Subcutaneous abdominal adipose tissue (tissue), 5 donors: ENCODE data around the gene PYGO2.

Experiments
- H3K27ac ChIP-seq: one replicate; pipeline ENCODE4 v1.7.0; 2013; ENCODE audit warnings: low read depth, mild to moderate bottlenecking, inconsistent platforms, low read length, moderate library complexity
- H3K27me3 ChIP-seq, 5 donors: one replicate each; pipeline ENCODE4 v1.7.0; 2013; ENCODE audit warnings: low read length in 5 of 5, inconsistent platforms in 1 of 5; ENCODE audit not compliant: control insufficient read depth in 5 of 5, insufficient read depth in 4 of 5
- H3K36me3 ChIP-seq, 5 donors: one replicate each; pipeline ENCODE4 v1.7.0; 2013; ENCODE audit warnings: low read length in 5 of 5; ENCODE audit not compliant: control insufficient read depth in 5 of 5, insufficient read depth in 5 of 5
- H3K4me1 ChIP-seq, 5 donors: one replicate each; pipeline ENCODE4 v1.7.0; 2013; ENCODE audit warnings: low read length in 5 of 5, mild to moderate bottlenecking in 3 of 5, moderate library complexity in 1 of 5; ENCODE audit not compliant: control insufficient read depth in 5 of 5, insufficient read depth in 5 of 5
- H3K4me3 ChIP-seq, 5 donors: one replicate each; pipeline ENCODE4 v1.7.0; 2013; ENCODE audit warnings: low read length in 5 of 5, low read depth in 1 of 5
- H3K9ac ChIP-seq, 5 donors: one replicate each; pipeline ENCODE4 v1.7.0; 2013; ENCODE audit warnings: low read length in 5 of 5, mild to moderate bottlenecking in 4 of 5, moderate library complexity in 3 of 5
- H3K9me3 ChIP-seq, 5 donors: one replicate each; pipeline ENCODE4 v1.7.0; 2013; ENCODE audit warnings: low read length in 5 of 5; ENCODE audit not compliant: control insufficient read depth in 5 of 5
- donor health status: healthy.
- donor health status: healthy.
- donor health status: healthy.
- donor health status: healthy.
- donor health status: healthy.

PYGO2 gene

GRCh38 chr1:154957091-154957657, 4.4 kb downstream of the PYGO2 start:
- Histone ChIP-seq H3K9me3 (no peaks in the 10 kb centered on the region), H3K4me3 (peak overlapping the region in 2 of 5 donors; percentile 70 to 84), H3K4me1 (peaks cover 20 to 75% (median 62%) of the 10 kb centered on the region in 5 donors), H3K27ac (peak overlapping the region; percentile 35), H3K9ac (peak overlapping the region in 2 of 5 donors; percentile 73 to 80), H3K27me3 (no peaks in the 10 kb centered on the region), H3K36me3 (peaks cover 0 to 21% (median 16%) of the 10 kb centered on the region in 5 donors)

- Histone ChIP-seq H3K36me3 (peaks cover 0 to 24% (median 16%) of the 10 kb centered on the region in 5 donors), H3K9me3 (no peaks in the 10 kb centered on the region), H3K4me3 (peak overlapping the region; percentile 70 to 84 (median 80)), H3K4me1 (peaks cover 23 to 75% (median 66%) of the 10 kb centered on the region in 5 donors), H3K27ac (peak overlapping the region; percentile 35), H3K9ac (peak overlapping the region in 4 of 5 donors; percentile 54 to 80 (median 74)), H3K27me3 (no peaks in the 10 kb centered on the region)
These were observed 5.0 kb downstream of the PYGO2 start for GRCh38 chr1:154956544-154956941.

- H3K36me3 ChIP-seq = peaks cover 0 to 30% (median 20%) of the 10 kb centered on the region in 5 donors
- peak within 1 kb of the TSS; percentile 70 to 84 (median 80) for H3K4me3 ChIP-seq
- H3K9ac ChIP-seq = peak within 1 kb of the TSS; percentile 16 to 80 (median 73)
- no peaks in the 10 kb centered on the region for H3K27me3 ChIP-seq
- H3K27ac ChIP-seq = peak within 1 kb of the TSS; percentile 35
- no peaks in the 10 kb centered on the region for H3K9me3 ChIP-seq
- peaks cover 22 to 71% (median 63%) of the 10 kb centered on the region in 5 donors for H3K4me1 ChIP-seq
These were observed 5.7 kb downstream of the PYGO2 start, which contains the start of gene PBXIP1 for GRCh38 chr1:154955718-154956543. TSS of gene PBXIP1 (minus strand) at chr1:154956099. CDS start at chr1:154953721, 2,378 bp downstream.

- Histone ChIP-seq H3K9ac (peak overlapping the region; percentile 16 to 80 (median 73)), H3K27ac (peak overlapping the region; percentile 35), H3K36me3 (peaks cover 0 to 38% (median 27%) of the 10 kb centered on the region in 5 donors), H3K9me3 (no peaks in the 10 kb centered on the region), H3K27me3 (no peaks in the 10 kb centered on the region), H3K4me3 (peak overlapping the region; percentile 70 to 84 (median 80)), H3K4me1 (peaks cover 16 to 65% (median 55%) of the 10 kb centered on the region in 5 donors)
These were observed 6.4 kb downstream of the PYGO2 start for GRCh38 chr1:154955039-154955717.

DNA sequence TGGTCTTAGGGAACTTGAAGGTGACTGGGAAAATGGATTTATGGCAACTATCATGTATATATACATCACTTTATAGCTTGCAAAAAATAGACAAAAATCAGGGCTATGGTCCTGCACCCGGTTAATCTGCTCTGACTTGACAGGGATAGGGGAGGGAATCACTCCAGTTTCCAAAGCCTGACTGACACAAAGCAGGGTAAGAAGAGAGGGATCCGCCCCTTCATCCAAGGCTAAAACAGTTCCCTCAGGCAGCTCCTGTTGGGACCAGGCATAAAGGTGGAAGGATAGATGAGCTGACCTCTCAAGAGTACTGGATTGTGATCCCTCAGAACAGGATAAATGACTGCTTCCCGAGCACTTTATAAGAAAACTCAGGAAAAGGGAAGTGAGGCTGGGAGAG, 7.0 kb downstream of the PYGO2 start:
- Histone ChIP-seq H3K4me3 (peak overlapping the region; percentile 70 to 84 (median 80)), H3K27ac (no peak overlapping the region), H3K9ac (peak overlapping the region in 1 of 5 donors; percentile 38), H3K36me3 (peaks cover 0 to 35% (median 24%) of the 10 kb centered on the region in 5 donors), H3K27me3 (no peaks in the 10 kb centered on the region), H3K9me3 (no peaks in the 10 kb centered on the region), H3K4me1 (peaks cover 16 to 65% (median 55%) of the 10 kb centered on the region in 5 donors)

DNA sequence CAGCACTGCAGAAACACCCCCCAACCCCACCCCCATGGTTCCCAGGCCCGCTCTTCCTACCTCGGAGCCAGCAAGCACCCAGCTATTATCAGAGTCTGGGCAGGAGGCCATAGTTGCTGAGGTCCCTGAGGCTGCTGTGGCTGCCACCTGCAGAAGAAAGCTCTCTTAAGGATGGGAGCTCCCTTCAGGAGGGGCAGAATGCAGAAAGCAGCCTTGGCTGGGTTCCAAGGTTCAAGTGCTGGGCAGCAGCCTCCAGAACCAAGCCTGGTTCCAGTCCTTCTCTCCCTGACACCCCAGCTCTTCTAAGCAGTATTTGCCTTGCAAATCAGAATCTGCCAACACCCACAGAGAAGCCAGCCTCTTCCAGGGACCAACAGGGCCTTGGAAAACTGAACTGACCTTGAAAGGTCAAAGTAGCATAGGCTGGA, 8.0 kb downstream of the PYGO2 start:
- H3K27ac ChIP-seq = no peak overlapping the region
- H3K9me3 ChIP-seq = no peaks in the 10 kb centered on the region
- peaks cover 0 to 28% (median 18%) of the 10 kb centered on the region in 5 donors for H3K36me3 ChIP-seq
- H3K9ac ChIP-seq = peak overlapping the region in 1 of 5 donors; percentile 42
- peaks cover 16 to 60% (median 55%) of the 10 kb centered on the region in 5 donors for H3K4me1 ChIP-seq
- H3K4me3 ChIP-seq = peak overlapping the region in 1 of 5 donors; percentile 9
- H3K27me3 ChIP-seq = no peaks in the 10 kb centered on the region

GRCh38 chr1:154952664-154953063, 8.9 kb downstream of the PYGO2 start:
- no peak overlapping the region for H3K4me3 ChIP-seq

DNA sequence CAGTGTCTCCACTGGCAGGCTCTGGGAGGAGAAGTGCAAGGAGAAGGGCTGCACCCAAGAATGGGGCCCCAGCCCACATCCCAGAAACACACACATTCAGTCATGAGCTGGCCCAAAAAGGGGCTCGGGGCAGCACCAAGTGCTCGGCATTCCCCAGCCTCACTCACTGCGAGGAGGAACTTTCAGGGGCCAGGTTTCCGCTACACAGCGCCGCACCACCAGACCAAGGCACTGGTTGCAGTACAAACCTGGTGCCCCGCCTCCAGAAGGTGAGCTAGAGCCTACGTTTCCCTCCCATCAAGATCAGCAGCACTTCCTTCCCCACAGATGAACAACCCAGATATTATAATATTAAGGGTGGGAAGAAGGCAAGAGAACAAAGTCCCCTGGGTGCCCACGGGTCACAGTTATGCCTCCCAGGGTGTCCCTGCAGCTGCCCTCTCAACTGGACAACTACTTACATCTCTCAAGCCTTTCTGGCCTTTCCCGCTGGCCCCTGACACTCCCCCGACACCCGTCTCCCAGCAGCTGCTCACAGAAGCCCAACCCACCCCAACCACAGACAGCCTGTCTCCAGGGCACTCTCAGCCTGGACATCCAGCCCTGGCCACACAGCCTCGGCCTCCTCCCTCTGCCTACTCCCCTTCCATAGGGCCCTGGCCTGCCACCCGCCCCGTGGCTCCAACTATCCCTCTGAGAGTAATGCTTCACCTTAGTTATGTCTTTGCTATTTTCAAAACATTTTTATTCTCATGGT, 9.5 kb downstream of the PYGO2 start:
- no peaks in the 10 kb centered on the region for H3K27me3 ChIP-seq
- H3K9ac ChIP-seq = peak overlapping the region in 2 of 5 donors; percentile 15 to 35
- no peak overlapping the region for H3K27ac ChIP-seq
- H3K4me1 ChIP-seq = peaks cover 13 to 54% (median 51%) of the 10 kb centered on the region in 5 donors
- peaks cover 0 to 35% (median 26%) of the 10 kb centered on the region in 5 donors for H3K36me3 ChIP-seq
- H3K4me3 ChIP-seq = no peak overlapping the region
- H3K9me3 ChIP-seq = no peaks in the 10 kb centered on the region

More at GRCh38 chr1:154952664-154953063, 8.9 kb downstream of the PYGO2 start:
- no peaks in the 10 kb centered on the region for H3K27me3 ChIP-seq
- H3K9me3 ChIP-seq = no peaks in the 10 kb centered on the region
- peaks cover 0 to 29% (median 21%) of the 10 kb centered on the region in 5 donors for H3K36me3 ChIP-seq
- peak overlapping the region in 1 of 5 donors; percentile 29 for H3K9ac ChIP-seq
- no peak overlapping the region for H3K27ac ChIP-seq
- H3K4me1 ChIP-seq = peaks cover 16 to 60% (median 55%) of the 10 kb centered on the region in 5 donors

- H3K4me1 ChIP-seq = peaks cover 12 to 49% (median 46%) of the 10 kb centered on the region in 5 donors
- H3K9ac ChIP-seq = no peak overlapping the region
- H3K4me3 ChIP-seq = no peak overlapping the region
- H3K9me3 ChIP-seq = no peaks in the 10 kb centered on the region
- peaks cover 0 to 54% (median 32%) of the 10 kb centered on the region in 5 donors for H3K36me3 ChIP-seq
- no peak overlapping the region for H3K27ac ChIP-seq
- no peaks in the 10 kb centered on the region for H3K27me3 ChIP-seq
These were observed 13.5 kb downstream of the PYGO2 start for GRCh38 chr1:154948079-154948478.
